K562 (cell line): Measurements from ENCODE around the gene SCAMP1. TPM values are rescaled to one million over a fixed set of nuclear protein-coding genes. Genes with fewer than 3 reads are reported as not detected.

Experiments used
- ARID1B ChIP-seq: fragments of 450-650 bp; IDR thresholded peaks from 2 replicates; pipeline ENCODE4 v1.6.1; 2016; ENCODE audit warnings: antibody characterized with exemption, mild to moderate bottlenecking, inconsistent platforms
- CBX3 ChIP-seq, 2 experiments: IDR thresholded peaks; 1 replicate in 1 of 2; 2 replicates in 1 of 2; pipeline ENCODE4 v1.6.1; 2012; ENCODE audit warnings: inconsistent platforms in 2 of 2, low read length in 2 of 2, borderline replicate concordance in 1 of 2, control low read depth in 1 of 2
- DMBX1 ChIP-seq: fragments of 250-450 bp; sonication (Bioruptor Pico); IDR thresholded peaks from 2 replicates; pipeline ENCODE4 v1.8.0; 2022; ENCODE audit warnings: inconsistent platforms, mild to moderate bottlenecking, moderate library complexity, borderline replicate concordance
- DNMT1 ChIP-seq: fragments of 450-650 bp; IDR thresholded peaks from 2 replicates; pipeline ENCODE4 v1.6.1; 2016; ENCODE audit warnings: antibody characterized with exemption, mild to moderate bottlenecking
- ETV5 ChIP-seq: sonication (generic); formaldehyde crosslinking; IDR thresholded peaks from 2 replicates; pipeline ENCODE4 v1.4.0; 2020; ENCODE audit warnings: low read depth, mild to moderate bottlenecking, missing genetic modification reagents
- FOXK2 ChIP-seq, 2 experiments: fragments of 450-650 bp; IDR thresholded peaks in 1 of 2; conservative IDR thresholded peaks in 1 of 2; 2 replicates each; pipeline ENCODE4 v1.6.1; 2016; ENCODE audit warnings: low read depth in 2 of 2, mild to moderate bottlenecking in 1 of 2
- HEY1 ChIP-seq: fragments of 250-450 bp; sonication (Bioruptor Pico); IDR thresholded peaks from 2 replicates; pipeline ENCODE4 v1.5.0; 2020; ENCODE audit warnings: mild to moderate bottlenecking, moderate library complexity, borderline replicate concordance
- KLF6 ChIP-seq: fragments of 250-450 bp; sonication (Bioruptor Pico); IDR thresholded peaks from 2 replicates; pipeline ENCODE4 v1.4.0; 2020; ENCODE audit warnings: mild to moderate bottlenecking, moderate library complexity, borderline replicate concordance
- MTA1 ChIP-seq: fragments of 450-650 bp; IDR thresholded peaks from 2 replicates; pipeline ENCODE4 v1.6.1; 2017; ENCODE audit warnings: borderline replicate concordance
- NR4A1 ChIP-seq, 2 experiments: fragments of 250-450 bp in 1 of 2; fragments of 450-650 bp in 1 of 2; sonication (Bioruptor Pico) in 1 of 2; IDR thresholded peaks; 2 replicates each; pipeline versions ENCODE4 v1.4.0 to v1.6.1; 2016 to 2020; ENCODE audit warnings: mild to moderate bottlenecking in 2 of 2, missing compliant biosample characterization in 1 of 2, missing genetic modification characterization in 1 of 2, moderate library complexity in 1 of 2
- PCBP2 ChIP-seq: fragments of 200-400 bp; formaldehyde crosslinking; IDR thresholded peaks from 2 replicates; pipeline ENCODE4 v1.6.1; 2018; ENCODE audit warnings: low read length, low read depth, mild to moderate bottlenecking, moderate library complexity; ENCODE audit not compliant: poor library complexity, severe bottlenecking
- POLR2B ChIP-seq: fragments of 450-650 bp; IDR thresholded peaks from 2 replicates; pipeline ENCODE4 v1.6.1; 2018; ENCODE audit warnings: low read depth; ENCODE audit not compliant: partially characterized antibody
- RBM17 ChIP-seq: fragments of 200-400 bp; formaldehyde crosslinking; IDR thresholded peaks from 2 replicates; pipeline ENCODE4 v1.6.1; 2017; ENCODE audit warnings: low read depth, mild to moderate bottlenecking, low read length, borderline replicate concordance
- SIX5 ChIP-seq, 2 experiments: IDR thresholded peaks; 2 replicates each; pipeline ENCODE4 v1.6.1; 2011; ENCODE audit warnings: low read length in 2 of 2, borderline replicate concordance in 1 of 2, low read depth in 1 of 2, mild to moderate bottlenecking in 1 of 2, moderate library complexity in 1 of 2; ENCODE audit not compliant: insufficient read depth in 1 of 2
- STAG1 ChIP-seq: sonication (generic); formaldehyde crosslinking; IDR thresholded peaks from 2 replicates; pipeline ENCODE4 v1.5.0; 2020; ENCODE audit warnings: missing genetic modification reagents, borderline replicate concordance
- TCF3 ChIP-seq: sonication (generic); formaldehyde crosslinking; IDR thresholded peaks from 2 replicates; pipeline ENCODE4 v1.4.0; 2020; ENCODE audit warnings: mild to moderate bottlenecking, missing genetic modification reagents
- U2AF2 ChIP-seq: fragments of 200-400 bp; formaldehyde crosslinking; optimal IDR thresholded peaks from 2 replicates; pipeline ENCODE3; 2017; ENCODE audit warnings: low read depth, mild to moderate bottlenecking, low read length
- ZFP1 ChIP-seq: fragments of 450-650 bp; formaldehyde crosslinking; IDR thresholded peaks from 2 replicates; pipeline ENCODE4 v1.4.0; 2020; ENCODE audit warnings: mild to moderate bottlenecking, mixed read lengths
- ZNF75A ChIP-seq: fragments of 450-650 bp; formaldehyde crosslinking; IDR thresholded peaks from 2 replicates; pipeline ENCODE4 v1.4.0; 2020; ENCODE audit warnings: mild to moderate bottlenecking
- ZSCAN32 ChIP-seq: fragments of 450-650 bp; formaldehyde crosslinking; IDR thresholded peaks from 2 replicates; pipeline ENCODE4 v1.4.0; 2020; ENCODE audit warnings: mild to moderate bottlenecking, moderate library complexity
- polyA plus RNA-seq, 8 experiments: library from polyadenylated mRNA; depleted of rRNA in 4 of 8; stranded (reverse) in 5 of 8; unstranded in 3 of 8; fragments of >200 nt; fragmentation: Nextera tagmentation in 2 of 8; fragmentation: Illumina TruSeq in 1 of 8; extraction: Ambion mirVana in 2 of 8; extraction: Trizol in 1 of 8; gene quantifications; 2 replicates each; pipeline versions ENCODE4 v1.2.1 to v1.2.3, GENCODE V29; 2011 to 2014; ENCODE audit warnings: inconsistent platforms in 1 of 8, missing spikeins in 1 of 8
- total RNA-seq, 7 experiments: library from RNA; depleted of rRNA in 6 of 7; stranded (reverse); fragments of >200 nt in 6 of 7; fragmentation: Illumina TruSeq in 2 of 7; extraction: Trizol in 2 of 7; gene quantifications; 2 replicates each; pipeline versions ENCODE4 v1.2.1 to v1.2.3, GENCODE V29; 2011 to 2021; ENCODE audit warnings: low replicate concordance in 1 of 7
- TF ChIP-seq, protein P1 (sequence below): fragments of 450-650 bp; conservative IDR thresholded peaks from 2 replicates; pipeline ENCODE4 v1.6.1; 2016; ENCODE audit warnings: missing genetic modification characterization, low read depth, mild to moderate bottlenecking, missing compliant biosample characterization, moderate library complexity
- TF ChIP-seq, protein P2 (sequence below): fragments of 200-400 bp; formaldehyde crosslinking; IDR thresholded peaks from 2 replicates; pipeline ENCODE4 v1.6.1; 2017; ENCODE audit warnings: mild to moderate bottlenecking, low read depth, low read length, moderate library complexity
- TF ChIP-seq, protein P3 (sequence below): fragments of 450-650 bp; IDR thresholded peaks from 2 replicates; pipeline ENCODE4 v1.7.0; 2016; ENCODE audit warnings: borderline replicate concordance

Gene SCAMP1
- total and polyA plus RNA-seq, 9 of the 15 experiments (the other 6 are each of a cell fraction or from before 2014, with no cell fraction given) = 5.4 to 23.9 (median 13.8) TPM

DNA sequence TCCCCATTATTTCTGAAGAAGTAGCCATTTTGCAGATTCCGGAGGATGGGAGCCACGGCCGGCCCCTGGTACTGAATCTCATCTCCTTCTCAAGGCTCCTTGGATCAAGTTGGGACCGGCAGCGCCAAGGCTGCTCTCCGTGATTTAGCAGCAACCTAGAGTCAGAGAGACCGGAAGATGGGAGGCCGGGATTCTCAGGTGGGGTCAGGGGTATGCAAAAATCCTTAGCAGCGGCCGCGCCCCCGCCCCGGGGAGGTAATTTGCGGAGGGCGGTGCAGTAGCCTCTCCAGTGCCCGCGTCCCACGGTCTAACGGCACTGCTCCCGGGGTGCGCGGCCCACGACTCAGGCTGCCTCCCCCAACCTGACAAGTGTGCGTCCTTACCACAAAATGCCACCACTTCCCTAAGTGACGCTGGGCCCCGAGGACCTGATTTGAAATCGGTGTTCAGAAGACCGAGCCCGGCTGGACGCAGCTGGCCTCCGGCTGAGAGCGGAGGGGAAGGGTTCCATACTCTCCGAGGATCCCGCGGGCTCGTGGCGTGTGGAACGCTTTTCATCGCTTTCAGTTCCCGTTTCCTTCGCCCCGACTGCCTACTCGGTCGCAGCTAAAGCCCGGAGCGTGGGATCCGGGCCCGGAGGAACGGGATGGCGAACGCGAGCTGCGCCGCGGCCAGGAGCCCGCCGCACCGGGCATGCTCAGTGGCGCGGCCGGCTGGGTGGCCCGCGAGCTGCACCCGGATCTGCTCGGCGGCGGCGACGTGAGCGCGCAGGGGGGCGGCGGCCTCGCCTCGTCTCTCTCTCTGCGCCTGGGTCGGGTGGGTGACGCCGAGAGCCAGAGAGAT is at the start of gene SCAMP1 (continued):
- TF ChIP-seq, protein P1, sequence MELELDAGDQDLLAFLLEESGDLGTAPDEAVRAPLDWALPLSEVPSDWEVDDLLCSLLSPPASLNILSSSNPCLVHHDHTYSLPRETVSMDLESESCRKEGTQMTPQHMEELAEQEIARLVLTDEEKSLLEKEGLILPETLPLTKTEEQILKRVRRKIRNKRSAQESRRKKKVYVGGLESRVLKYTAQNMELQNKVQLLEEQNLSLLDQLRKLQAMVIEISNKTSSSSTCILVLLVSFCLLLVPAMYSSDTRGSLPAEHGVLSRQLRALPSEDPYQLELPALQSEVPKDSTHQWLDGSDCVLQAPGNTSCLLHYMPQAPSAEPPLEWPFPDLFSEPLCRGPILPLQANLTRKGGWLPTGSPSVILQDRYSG (tag) = no peak
- TF ChIP-seq NR4A1 (CRISPR knock-in tag; IDR thresholded peaks at IDR 0.05) (no peak), NR4A1 (tag; IDR thresholded peaks at IDR 0.05) (no peak), KLF6 (CRISPR knock-in tag) (no peak), ZSCAN32 (no peak), FOXK2 (conservative IDR thresholded peaks at IDR 0.05 in 1 of 2, IDR thresholded peaks at IDR 0.05 in 1 of 2; ENCODE audit: low read depth in 2 of 2) (no peak), DNMT1 (no peak), DMBX1 (CRISPR knock-in tag) (no peak), POLR2B (peak; percentile 83), MTA1 (no peak), RBM17 (no peak), STAG1 (no peak), ARID1B (no peak), U2AF2 (no peak), HEY1 (CRISPR knock-in tag) (no peak), PCBP2 (no peak), CBX3 (IDR thresholded peaks at IDR 0.05; ENCODE audit: borderline replicate concordance in 1 of 2, low read length in 2 of 2) (peak in 1 of 2 experiments; percentile 48; a peak in 1 of 3 replicates), ZNF75A (CRISPR knock-in tag) (no peak), ZFP1 (no peak), TCF3 (CRISPR knock-in tag) (peak; percentile 39), ETV5 (CRISPR knock-in tag) (peak; percentile 52; the same call in 1 of the 2 replicates), SIX5 (IDR thresholded peaks at IDR 0.05; ENCODE audit: borderline replicate concordance in 1 of 2, insufficient read depth in 1 of 2, low read depth in 1 of 2, low read length in 2 of 2) (no peak)
- TF ChIP-seq, protein P2, sequence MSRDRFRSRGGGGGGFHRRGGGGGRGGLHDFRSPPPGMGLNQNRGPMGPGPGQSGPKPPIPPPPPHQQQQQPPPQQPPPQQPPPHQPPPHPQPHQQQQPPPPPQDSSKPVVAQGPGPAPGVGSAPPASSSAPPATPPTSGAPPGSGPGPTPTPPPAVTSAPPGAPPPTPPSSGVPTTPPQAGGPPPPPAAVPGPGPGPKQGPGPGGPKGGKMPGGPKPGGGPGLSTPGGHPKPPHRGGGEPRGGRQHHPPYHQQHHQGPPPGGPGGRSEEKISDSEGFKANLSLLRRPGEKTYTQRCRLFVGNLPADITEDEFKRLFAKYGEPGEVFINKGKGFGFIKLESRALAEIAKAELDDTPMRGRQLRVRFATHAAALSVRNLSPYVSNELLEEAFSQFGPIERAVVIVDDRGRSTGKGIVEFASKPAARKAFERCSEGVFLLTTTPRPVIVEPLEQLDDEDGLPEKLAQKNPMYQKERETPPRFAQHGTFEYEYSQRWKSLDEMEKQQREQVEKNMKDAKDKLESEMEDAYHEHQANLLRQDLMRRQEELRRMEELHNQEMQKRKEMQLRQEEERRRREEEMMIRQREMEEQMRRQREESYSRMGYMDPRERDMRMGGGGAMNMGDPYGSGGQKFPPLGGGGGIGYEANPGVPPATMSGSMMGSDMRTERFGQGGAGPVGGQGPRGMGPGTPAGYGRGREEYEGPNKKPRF = no peak
- TF ChIP-seq, protein P3, sequence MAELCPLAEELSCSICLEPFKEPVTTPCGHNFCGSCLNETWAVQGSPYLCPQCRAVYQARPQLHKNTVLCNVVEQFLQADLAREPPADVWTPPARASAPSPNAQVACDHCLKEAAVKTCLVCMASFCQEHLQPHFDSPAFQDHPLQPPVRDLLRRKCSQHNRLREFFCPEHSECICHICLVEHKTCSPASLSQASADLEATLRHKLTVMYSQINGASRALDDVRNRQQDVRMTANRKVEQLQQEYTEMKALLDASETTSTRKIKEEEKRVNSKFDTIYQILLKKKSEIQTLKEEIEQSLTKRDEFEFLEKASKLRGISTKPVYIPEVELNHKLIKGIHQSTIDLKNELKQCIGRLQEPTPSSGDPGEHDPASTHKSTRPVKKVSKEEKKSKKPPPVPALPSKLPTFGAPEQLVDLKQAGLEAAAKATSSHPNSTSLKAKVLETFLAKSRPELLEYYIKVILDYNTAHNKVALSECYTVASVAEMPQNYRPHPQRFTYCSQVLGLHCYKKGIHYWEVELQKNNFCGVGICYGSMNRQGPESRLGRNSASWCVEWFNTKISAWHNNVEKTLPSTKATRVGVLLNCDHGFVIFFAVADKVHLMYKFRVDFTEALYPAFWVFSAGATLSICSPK = no peak
